Endothelial cell of umbilical vein (primary cell): ENCODE data around the gene ANKRD44. TPM values are rescaled to one million over a fixed set of nuclear protein-coding genes. Genes with fewer than 3 reads are reported as not detected.

Source experiments
- BruUV-seq: library from RNA; stranded (reverse); fragments of 400-500 nt; replicated peaks from 2 replicates; lab custom pipeline; 2021; lab: Mats Ljungman, UMichigan
- CTCF ChIA-PET: fragments of 300-600, 350-600 bp; sonication (Branson Sonifier 250); formaldehyde crosslinking; loops from one replicate; lab custom pipeline; 2021; ENCODE audit warnings: antibody characterized with exemption, inconsistent platforms; lab: Charles Lee
- POLR2A ChIA-PET: fragments of 300-600, 350-600 bp; sonication (Branson Sonifier 250); formaldehyde crosslinking; loops from one replicate; lab custom pipeline; 2021; ENCODE audit warnings: antibody characterized with exemption, inconsistent platforms; lab: Charles Lee
- DNase-seq: peaks from one replicate; pipeline ENCODE4 v3.0.0-alpha.2; 2011; ENCODE audit warnings: low read depth, low spot score
- FAIRE-seq: peaks from 2 replicates; lab custom pipeline; 2011; peaks lifted over from hg19 to GRCh38; lab: Jason Lieb, UNC
- H2AFZ ChIP-seq: 2 replicates; pipeline ENCODE4 v1.6.0; 2012; ENCODE audit warnings: low read depth, low read length, control low read depth, inconsistent platforms
- H3K27ac ChIP-seq: 2 replicates; pipeline ENCODE4 v1.5.1; 2011; ENCODE audit warnings: low read depth, mild to moderate bottlenecking, control low read depth, low read length, moderate library complexity; ENCODE audit not compliant: insufficient read depth
- H3K27me3 ChIP-seq, 2 experiments: 2 replicates each; pipeline versions ENCODE4 v1.6.0 to v1.6.1; 2011; ENCODE audit warnings: low read length in 2 of 2, mixed read lengths in 1 of 2; ENCODE audit not compliant: control insufficient read depth in 2 of 2, insufficient read depth in 2 of 2
- H3K36me3 ChIP-seq, 2 experiments: 2 replicates in 1 of 2; 3 replicates in 1 of 2; pipeline ENCODE4 v1.5.1; 2011; ENCODE audit warnings: low read length in 2 of 2, mild to moderate bottlenecking in 1 of 2, moderate library complexity in 1 of 2; ENCODE audit not compliant: control insufficient read depth in 2 of 2, insufficient read depth in 2 of 2; ENCODE audit errors: extremely low read depth in 1 of 2
- H3K4me1 ChIP-seq: 3 replicates; pipeline ENCODE4 v1.5.1; 2011; ENCODE audit warnings: mild to moderate bottlenecking, low read length; ENCODE audit not compliant: control insufficient read depth, insufficient read depth; ENCODE audit errors: extremely low read depth
- H3K4me2 ChIP-seq: 2 replicates; pipeline ENCODE4 v1.6.1; 2011; ENCODE audit warnings: low read length, control low read depth, mixed read lengths; ENCODE audit not compliant: insufficient read depth
- H3K4me3 ChIP-seq, 3 experiments: fragments of 200-600 bp in 1 of 3; sonication (generic), shearing (Covaris generic) in 1 of 3; replicated peaks in 1 of 3; 2 replicates each; pipeline ENCODE4 v1.5.1; 2011 to 2016; ENCODE audit warnings: control low read depth in 3 of 3, low read length in 3 of 3, mild to moderate bottlenecking in 2 of 3, inconsistent platforms in 1 of 3, low read depth in 1 of 3, moderate library complexity in 1 of 3; ENCODE audit not compliant: insufficient read depth in 1 of 3
- H3K79me2 ChIP-seq: 2 replicates; pipeline ENCODE4 v1.6.0; 2012; ENCODE audit warnings: low read length, inconsistent platforms; ENCODE audit not compliant: control insufficient read depth, insufficient read depth
- H3K9ac ChIP-seq: replicated peaks from 2 replicates; pipeline ENCODE3; 2011; ENCODE audit warnings: low read length, control low read depth; ENCODE audit not compliant: insufficient read depth; ENCODE audit errors: extremely low read depth
- H3K9me1 ChIP-seq: replicated peaks from 3 replicates; pipeline ENCODE4 v1.6.0; 2011; ENCODE audit warnings: mild to moderate bottlenecking, low read length; ENCODE audit not compliant: control insufficient read depth, insufficient read depth; ENCODE audit errors: extremely low read depth
- H3K9me3 ChIP-seq: replicated peaks from 2 replicates; pipeline ENCODE4 v1.5.1; 2012; ENCODE audit warnings: low read length, inconsistent platforms; ENCODE audit not compliant: control insufficient read depth, insufficient read depth
- H4K20me1 ChIP-seq: replicated peaks from 2 replicates; pipeline ENCODE3; 2011; ENCODE audit warnings: mild to moderate bottlenecking, low read length; ENCODE audit not compliant: control insufficient read depth, insufficient read depth; ENCODE audit errors: extremely low read depth
- CTCF ChIP-seq, 2 donors: IDR thresholded peaks; 1 replicate in 1 of 2; 2 replicates in 1 of 2; pipeline ENCODE4 v1.5.1; 2011; ENCODE audit warnings: low read length in 2 of 2, mild to moderate bottlenecking in 2 of 2, moderate library complexity in 2 of 2, control low read depth in 1 of 2, inconsistent platforms in 1 of 2, low read depth in 1 of 2; ENCODE audit not compliant: insufficient read depth in 1 of 2; ENCODE audit errors: extremely low read depth in 1 of 2
- EZH2 ChIP-seq: IDR thresholded peaks from 2 replicates; pipeline ENCODE4 v1.6.1; 2012; ENCODE audit warnings: borderline replicate concordance, low read depth, mild to moderate bottlenecking, moderate library complexity, low read length, inconsistent platforms; ENCODE audit not compliant: severe bottlenecking
- FOS ChIP-seq: IDR thresholded peaks from 2 replicates; pipeline ENCODE4 v1.6.1; 2011; ENCODE audit warnings: mild to moderate bottlenecking, low read length, moderate library complexity, borderline replicate concordance; ENCODE audit not compliant: insufficient read depth
- GATA2 ChIP-seq: IDR thresholded peaks from 2 replicates; pipeline ENCODE4 v1.7.0; 2011; ENCODE audit warnings: low read depth, mild to moderate bottlenecking, moderate library complexity, mixed read lengths, low read length; ENCODE audit not compliant: insufficient read length, insufficient read depth
- JUN ChIP-seq: IDR thresholded peaks from 2 replicates; pipeline ENCODE4 v1.6.1; 2011; ENCODE audit warnings: borderline replicate concordance, low read depth; ENCODE audit not compliant: insufficient read length, insufficient read depth
- MAX ChIP-seq: IDR thresholded peaks from 2 replicates; pipeline ENCODE4 v1.6.1; 2011; ENCODE audit not compliant: insufficient read depth, insufficient read length
- MYC ChIP-seq: IDR thresholded peaks from one replicate; pipeline ENCODE4 v1.6.1; 2011; ENCODE audit warnings: mild to moderate bottlenecking, low read depth, low read length
- POLR2A ChIP-seq: IDR thresholded peaks from 2 replicates; pipeline ENCODE4 v1.6.1; 2012; ENCODE audit warnings: low read depth, mild to moderate bottlenecking, control low read depth, low read length
- POLR2AphosphoS5 ChIP-seq: IDR thresholded peaks from 2 replicates; pipeline ENCODE4 v1.6.1; 2012; ENCODE audit warnings: low read depth, mild to moderate bottlenecking, control low read depth, low read length, moderate library complexity; ENCODE audit not compliant: insufficient read depth
- dilution Hi-C: fragments of 300-500 bp; cut with MboI; formaldehyde crosslinking; loops from one replicate; pipeline ENCODE4 v1.15.0; 2019; ENCODE audit warnings: low sequenced_read_pairs; ENCODE audit not compliant: extremely low pct_ligation_motif_present
- intact Hi-C: fragments of 100-400 bp; cut with micrococcal nuclease; formaldehyde crosslinking; loops from one replicate; pipeline ENCODE4 v1.10.0; 2022
- polyA plus RNA-seq, 4 experiments: library from polyadenylated mRNA; depleted of rRNA in 3 of 4; stranded (reverse) in 3 of 4; unstranded in 1 of 4; fragments of >200 nt; gene quantifications; 2 replicates each; pipeline versions ENCODE4 v1.2.1 to v1.2.3, GENCODE V29; 2011 to 2012; ENCODE audit warnings: missing spikeins in 1 of 4
- total RNA-seq: library from RNA; stranded (reverse); gene quantifications from 2 replicates; pipeline ENCODE4 v1.2.3, GENCODE V29; 2021

The ANKRD44 gene
- total and polyA plus RNA-seq, 2 donors (not counting 3 experiments of a cell fraction or from before 2014, with no cell fraction given) = 3.4 to 6.1 TPM

GRCh38 chr2:197327073-197327471 lies 16.5 kb upstream of the ANKRD44 start:
- Histone ChIP-seq H4K20me1 (no peaks in the 10 kb centered on the region), H3K9me1 (no peaks in the 10 kb centered on the region), H3K79me2 (no peaks in the 10 kb centered on the region), H3K9me3 (no peaks in the 10 kb centered on the region), H2AFZ (no peak overlapping the region), H3K36me3 (no peaks in the 10 kb centered on the region), H3K27ac (no peak overlapping the region), H3K4me2 (no peak overlapping the region), H3K9ac (no peak overlapping the region), H3K4me3 (no peak overlapping the region), H3K4me1 (no peaks in the 10 kb centered on the region), H3K27me3 (peaks cover 13 to 22% of the 10 kb centered on the region in 2 experiments)
- CTCF ChIA-PET = interaction anchor here (1.5 to 1.6 kb wide), 2 partner anchors 9 to 576 kb away, joined by 5 read pairs; no protein-coding TSS in a partner anchor
- no TSS peak for BruUV-seq
- no peak for DNase-seq
- intact Hi-C loops = loop anchor here (5.0 kb wide), 1 partner anchor 50 kb away; no protein-coding TSS in a partner anchor
- FAIRE-seq = no peak
- TF ChIP-seq JUN (no peak), MAX (no peak), POLR2AphosphoS5 (no peak), MYC (no peak), GATA2 (no peak), FOS (no peak), CTCF (IDR thresholded peaks at IDR 0.05; ENCODE audit: extremely low read depth in 1 of 2, insufficient read depth in 1 of 2, low read depth in 1 of 2, low read length in 2 of 2) (no peak), EZH2 (no peak), POLR2A (no peak)
- dilution Hi-C loops = no loop called here
- POLR2A ChIA-PET = no interaction called here
